SKM-1 (cell line): ENCODE results near the gene IL17RD.
"Not testable (repeated sequence)": the region's sequence is repeated elsewhere in the genome, so short reads cannot be mapped to it uniquely, and the experiment has no call there.

Source experiments
- DNase-seq: peaks from one replicate; lab custom pipeline; 2025; ENCODE audit not compliant: unreplicated experiment; lab: John Stamatoyannopoulos, UW

IL17RD gene

DNA sequence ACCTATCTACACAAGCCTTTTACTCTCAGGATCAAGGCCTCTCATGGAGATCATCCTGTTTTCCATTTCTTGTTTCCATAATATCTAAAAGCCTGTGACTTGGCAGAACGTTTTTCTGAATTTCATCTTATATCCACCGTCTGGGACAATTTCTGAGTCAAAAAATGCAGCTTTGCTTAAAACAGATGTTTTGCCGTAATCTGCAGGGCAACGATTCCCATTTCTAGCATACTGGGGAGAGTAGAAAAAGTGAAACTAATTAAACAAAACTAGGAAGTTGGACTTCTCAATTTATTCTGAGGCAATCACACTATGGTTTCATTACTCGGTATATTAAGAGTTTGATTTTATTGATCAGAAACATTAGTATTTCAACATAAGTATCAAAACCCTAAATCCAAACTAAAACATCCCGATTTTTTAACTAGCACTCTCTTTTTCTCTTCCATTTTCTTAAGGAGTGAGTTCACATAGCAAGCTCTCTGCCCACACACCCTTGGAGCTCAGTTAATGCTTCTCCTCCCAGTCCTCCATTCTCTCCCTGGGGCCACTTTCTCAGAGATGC, 71.1 kb downstream of the IL17RD start:
- no peak for DNase-seq

DNA sequence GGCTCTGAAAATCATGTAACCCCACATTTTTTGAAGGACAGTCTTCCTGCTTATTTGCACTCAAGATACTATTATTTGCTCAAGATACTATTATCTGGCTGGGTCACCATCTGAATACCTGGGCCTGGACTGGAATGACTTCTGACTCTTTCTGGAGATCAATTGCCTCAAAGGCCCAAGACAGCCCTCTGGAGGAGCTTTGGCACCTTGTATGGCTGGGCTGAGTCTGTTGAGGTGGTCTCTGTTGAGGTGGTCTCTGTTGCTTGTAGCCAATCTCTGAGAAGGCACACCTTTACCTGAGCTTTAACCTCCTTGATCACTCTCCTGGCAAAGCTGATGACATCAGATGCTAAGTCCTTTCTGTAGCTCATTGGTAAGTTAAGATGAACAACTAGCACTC, 71.7 kb downstream of the IL17RD start:
- no peak for DNase-seq

DNA sequence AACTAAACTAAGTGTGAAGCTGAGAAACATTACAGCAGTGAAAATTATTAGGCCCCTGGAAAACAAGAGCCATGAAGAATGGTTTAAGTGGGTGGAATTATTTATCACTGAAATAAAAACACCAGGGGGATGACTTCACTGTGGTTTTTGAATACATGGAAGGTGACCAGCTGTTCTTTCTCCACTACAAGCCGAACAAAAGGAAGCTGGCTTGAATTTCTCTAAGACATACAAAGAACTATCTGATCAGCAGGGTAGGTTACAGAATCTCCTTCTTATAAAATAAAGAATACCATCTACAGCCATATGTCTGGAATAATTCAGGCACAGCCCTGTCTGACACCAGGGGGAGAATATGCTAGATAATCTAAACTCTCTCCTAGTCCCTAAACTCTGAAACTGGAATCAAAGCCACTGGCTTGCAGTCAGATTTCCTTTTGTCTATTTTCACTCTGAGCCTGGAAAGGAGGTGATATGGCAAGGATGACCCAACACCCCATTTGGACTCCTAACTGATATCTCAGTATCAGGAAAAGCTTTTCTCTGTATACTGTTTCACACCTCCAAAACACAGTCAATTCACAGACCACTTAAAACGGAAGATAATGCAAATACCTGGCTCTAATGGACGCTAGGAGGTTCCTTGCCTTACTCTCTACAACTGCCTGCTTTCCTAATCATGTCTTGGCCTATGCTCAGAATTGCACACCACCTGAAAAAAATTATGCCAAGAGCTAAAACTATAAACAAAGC, 73.5 kb downstream of the IL17RD start:
- DNase-seq = no peak

DNA sequence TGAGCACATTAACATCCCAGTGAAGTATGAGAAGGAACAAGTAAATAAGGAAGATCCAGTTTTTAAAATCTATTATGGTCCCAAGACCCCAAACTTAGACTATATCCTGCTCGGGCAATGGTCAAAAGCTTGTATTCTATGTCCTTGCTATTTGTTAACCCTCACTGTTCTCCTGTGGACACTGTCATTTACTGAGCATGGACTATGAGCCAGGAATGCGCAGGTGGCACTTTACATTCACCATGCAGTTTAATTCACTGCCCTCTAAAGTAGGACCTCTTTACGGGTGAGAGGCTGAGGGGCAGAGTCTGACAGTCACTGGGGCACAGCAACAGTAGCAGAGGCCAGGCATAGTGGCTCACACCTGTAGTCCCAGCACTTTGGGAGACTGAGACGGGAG, 76.1 kb downstream of the IL17RD start:
- DNase-seq = no peak

DNA sequence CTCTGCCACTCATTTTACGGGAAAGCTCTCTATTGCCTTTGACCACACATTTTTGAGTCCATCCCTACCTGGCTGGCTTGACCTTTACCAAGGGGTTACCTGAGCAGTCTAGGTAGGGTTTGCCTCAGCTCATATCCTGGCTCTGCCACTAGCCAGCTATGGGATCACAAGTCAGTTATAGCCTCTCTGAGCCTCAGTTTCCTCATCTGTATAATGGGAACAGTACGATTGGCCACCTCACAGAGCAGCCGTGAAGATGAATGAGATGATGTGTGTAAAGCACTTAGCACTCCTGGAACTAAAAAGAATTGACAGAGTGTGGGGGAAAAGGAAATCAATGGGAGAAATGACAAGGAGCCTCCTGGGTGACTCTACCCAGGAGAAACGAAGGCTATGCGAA, 76.7 kb downstream of the IL17RD start:
- DNase-seq = no peak

DNA sequence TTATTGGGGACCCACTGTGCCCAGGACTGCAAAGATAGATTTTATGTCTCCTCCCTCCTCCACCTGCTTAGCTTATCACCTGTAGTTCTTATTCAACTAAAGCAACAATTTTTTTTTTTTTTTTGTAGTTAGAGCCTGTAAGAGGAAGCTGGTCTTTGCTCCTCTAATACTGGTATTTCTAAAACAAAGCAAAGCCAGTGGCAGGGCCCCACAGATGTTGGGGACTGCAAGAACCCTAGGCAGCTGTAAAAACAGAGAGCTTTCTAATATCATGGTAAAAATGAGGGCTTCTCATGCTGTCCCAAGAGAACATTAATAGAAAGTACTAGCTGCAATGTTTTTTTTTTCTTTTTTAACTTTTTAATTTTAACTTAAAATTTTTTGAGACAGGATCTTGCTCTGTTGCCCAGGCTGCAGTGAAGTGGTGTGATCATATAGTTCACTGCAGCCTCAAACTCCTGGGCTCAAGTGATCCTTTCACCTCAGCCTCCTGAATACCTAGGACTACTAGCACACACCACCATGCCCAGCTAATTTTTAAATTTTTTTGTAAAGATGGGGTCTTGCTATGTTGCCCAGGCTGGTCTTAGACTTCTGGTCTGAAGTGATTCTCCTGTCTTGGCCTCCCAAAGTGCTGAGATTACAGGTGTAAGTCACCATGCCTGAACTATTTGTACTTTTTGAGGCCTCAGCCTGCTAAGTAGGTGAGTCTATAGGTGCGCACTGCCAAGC, 77.6 kb downstream of the IL17RD start:
- no peak for DNase-seq

DNA sequence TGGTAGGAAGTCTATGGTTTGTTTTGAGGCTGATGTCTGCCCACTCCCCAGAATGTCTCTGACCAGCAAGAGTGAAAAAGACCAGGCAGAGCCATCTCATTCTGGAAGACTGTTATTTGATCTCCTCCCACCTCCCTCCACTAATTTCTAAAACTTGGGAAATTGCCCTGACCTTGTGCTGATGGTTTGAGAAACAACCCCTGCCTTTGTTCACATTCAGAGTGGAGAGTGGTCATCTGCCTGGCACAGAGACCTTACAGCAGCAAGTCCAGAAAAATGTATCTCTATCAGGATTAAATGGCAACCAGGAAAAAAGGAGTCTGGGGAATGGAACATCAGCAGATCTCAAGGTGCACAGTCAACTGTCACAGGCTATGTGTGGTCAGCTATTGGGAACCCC, 79.0 kb downstream of the IL17RD start:
- DNase-seq = no peak

DNA sequence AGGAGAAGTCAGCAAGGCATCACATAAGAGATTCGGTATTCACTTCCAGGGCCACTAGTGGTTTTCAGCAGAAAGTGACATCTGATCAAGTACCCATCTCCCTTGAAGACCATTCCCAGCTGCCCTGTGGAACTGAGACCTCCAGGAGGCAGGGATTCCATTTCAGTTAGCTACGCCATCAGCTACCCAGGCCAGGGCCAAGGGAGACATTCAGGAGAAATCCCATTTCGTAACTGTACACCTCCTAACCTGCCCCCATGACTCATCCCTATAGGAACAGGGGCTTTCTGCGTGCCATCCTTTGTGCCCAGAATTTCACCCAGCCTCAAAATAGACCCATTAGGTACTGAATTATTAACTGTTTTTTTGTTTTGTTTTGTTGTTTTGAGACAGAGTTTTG, 79.9 kb downstream of the IL17RD start:
- DNase-seq = no peak

DNA sequence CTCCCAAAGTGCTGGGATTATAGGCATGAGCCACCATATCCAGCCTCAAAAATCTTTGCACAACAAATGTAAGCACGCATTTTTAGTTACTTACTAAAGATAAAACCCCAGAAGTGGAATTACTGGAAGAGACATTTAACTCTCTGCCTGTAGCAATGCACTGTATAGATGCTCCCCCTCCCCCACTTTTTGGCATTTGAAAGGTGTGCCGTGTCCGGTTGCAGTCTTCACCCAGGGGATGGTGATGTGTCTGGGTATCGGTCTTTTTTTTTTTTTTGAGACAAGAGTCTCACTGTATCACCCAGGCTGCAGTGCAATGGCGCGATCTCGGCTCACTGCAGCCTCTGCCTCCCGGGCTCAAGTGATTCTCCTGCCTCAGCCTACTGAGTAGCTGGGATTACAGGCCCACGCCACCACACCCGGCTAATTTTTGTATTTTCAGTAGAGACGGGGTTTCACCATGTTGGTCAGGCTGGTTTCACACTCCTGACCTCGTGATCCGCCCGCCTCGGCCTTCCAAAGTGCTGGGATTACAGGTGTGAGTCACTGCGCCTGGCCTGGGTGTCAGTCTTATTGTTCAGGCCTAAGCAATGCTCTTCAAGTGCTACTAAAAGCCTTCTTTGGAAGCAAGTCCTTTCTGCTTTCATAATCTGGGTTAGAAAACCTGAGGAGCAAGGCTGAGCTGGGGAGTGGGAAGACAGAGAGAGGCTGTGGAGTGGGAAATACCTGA, 81.7 kb downstream of the IL17RD start:
- DNase-seq = not testable (repeated sequence)

DNA sequence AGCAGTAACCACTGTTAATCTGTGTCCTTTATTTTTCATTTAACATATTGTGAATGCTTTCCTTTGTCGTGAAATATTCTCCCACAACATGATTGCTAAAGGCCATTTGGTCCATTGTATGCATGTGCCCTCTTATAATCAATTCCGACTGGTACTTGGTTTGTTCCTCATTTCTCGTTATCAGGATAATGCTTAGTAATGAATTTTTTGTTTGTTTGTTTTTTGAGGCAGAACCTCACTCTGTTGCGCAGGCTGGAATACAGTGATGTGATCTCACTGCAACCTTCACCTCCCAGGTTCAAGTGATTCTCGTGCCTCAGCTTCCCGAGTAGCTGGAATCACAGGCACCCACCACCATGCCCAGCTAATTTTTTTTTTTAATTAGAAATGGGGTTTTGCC, 82.7 kb downstream of the IL17RD start:
- DNase-seq = no peak

DNA sequence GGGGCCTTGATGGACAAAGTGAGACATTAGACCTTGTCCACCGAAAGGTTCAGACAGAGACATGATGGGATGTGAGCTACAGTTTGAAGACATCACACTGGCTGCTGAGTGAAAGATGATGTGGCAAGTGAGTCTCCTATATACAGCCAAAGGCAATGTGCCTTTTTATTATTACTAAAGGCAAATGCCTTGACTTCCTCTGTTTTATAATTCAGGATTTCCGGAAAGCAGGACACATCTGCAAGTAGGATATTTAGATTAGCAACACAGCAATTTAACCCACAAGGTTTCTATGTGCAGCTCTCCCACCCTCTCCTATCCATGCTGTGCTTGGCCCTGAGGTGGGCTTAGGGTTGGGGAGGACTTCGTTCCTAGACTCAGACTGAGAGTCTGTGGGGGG, 84.0 kb downstream of the IL17RD start:
- DNase-seq = no peak

DNA sequence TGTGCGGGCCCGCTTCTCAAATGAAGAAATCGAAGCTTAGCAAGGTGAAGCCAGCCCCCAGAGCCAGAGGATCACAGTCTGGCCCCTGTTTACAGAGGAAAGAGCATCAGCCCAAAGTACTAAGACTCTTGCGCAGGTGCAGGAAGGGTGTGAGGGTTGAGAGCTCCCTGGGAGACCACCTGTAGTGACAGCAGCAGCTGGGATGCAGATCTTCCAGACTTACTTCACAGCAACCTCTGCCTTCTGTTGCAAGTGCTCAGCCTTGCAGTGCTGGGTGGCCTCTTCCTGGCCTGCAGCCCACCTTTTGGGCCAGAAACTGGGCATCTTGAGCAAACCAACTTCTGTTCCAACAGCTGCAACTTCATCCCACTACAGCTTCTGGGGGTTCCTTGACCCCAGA, 85.0 kb downstream of the IL17RD start:
- no peak for DNase-seq

DNA sequence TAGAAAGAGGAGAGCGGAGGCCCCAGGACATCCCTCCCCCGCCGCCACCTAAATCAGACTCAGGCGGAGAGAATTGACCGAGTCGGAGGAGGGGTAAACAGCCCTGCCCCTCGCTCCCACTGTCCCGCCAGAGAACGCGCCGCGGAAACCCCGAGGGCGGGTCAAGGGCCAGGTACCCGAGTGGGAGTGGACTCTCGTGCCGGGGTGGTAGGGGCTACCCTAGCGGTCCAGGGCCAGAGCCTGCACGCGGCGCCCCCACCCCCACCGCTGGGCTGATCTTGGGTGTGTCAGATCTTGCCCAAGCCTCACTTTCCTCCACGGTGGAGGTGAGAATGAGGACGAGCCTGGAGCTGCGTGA, 85.7 kb downstream of the IL17RD start:
- DNase-seq = no peak

DNA sequence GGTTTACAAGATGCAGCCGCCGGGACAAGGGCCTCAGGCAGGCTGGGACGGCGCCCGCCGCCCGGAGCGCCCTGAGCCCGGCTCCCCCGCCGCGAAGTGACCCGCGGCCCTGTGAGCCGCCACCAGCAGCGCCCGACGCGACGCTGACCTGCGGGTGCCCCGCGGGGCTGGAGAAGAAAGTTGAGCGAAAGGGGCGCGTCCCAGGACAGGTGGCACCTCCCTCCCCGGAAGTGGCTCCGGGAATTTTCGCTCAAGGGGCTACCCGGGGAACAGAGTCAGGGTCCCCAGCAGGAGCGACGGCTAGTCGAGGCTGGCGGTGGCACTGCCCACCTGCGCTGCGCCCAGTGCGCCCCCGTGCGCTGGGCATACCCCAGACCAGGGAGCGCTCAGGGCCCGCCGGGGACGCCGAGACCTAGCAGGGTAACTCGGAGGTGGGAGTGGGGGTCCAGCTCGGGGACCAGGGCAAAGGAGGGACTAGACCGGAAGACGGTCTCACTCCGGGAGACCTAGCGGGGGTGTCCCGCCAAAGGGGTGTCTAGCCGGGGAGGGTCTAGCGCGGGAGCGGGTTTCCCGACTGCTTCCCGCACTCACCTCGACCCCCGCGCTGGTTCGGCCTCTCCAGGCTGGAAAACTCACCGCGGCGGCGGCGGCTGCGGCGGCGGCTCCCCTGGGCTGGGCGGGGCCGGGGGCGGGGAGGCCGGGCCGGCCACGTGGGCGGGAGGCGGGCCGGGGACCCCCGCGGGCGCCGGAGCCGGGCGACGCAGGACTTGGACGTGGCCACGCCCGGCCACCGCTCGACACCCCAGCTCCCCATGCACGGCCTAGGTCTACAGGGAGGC, 86.3 kb downstream of the IL17RD start:
- DNase-seq = no peak

DNA sequence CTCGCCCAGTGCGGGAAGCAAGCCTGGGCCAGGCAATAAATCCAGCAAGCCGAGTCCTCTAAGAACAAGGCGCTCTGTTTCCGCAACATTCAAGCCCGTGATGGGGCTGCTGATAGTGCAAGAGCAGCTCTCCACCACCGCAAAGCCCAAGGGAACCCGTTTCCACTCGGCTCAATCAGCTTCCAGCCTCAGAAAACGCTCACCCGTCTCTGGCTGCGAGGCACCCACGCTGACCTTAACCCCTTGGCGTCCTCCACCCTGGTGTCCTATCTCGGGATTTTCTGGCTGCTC, 86.9 kb downstream of the IL17RD start:
- DNase-seq = no peak

DNA sequence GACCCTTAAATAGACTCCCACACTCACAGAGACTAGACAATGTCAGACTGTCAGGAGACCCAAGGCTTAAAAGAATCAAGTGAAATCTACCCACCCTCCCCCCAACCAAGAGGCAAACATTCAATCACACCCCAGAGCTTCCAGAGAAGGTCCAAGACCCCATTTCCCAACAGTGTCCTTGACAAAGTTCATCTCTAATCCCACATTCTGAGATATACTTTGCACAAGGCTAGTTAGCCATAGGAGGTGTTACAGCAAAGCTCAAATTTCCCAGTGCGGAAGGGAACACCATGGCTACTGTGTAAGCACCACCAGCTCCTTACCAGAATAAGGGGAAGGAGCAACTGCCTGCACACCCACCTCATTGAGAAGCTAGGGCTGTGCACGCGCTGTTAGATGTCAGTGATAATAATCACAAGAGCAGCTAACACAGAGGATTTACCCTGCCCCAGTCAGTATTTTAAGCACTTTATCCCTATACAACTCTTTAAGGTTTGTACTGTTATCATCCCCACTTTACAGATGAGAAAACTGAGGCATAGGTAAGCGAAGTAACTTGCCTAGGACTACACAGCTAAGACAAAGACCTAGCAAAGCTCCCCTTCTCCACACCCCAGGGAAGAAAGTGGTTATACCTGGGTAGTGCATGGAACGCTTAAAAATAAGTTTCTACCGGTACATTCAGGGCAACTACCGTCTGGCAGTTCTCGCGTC, 87.4 kb downstream of the IL17RD start:
- DNase-seq = no peak

DNA sequence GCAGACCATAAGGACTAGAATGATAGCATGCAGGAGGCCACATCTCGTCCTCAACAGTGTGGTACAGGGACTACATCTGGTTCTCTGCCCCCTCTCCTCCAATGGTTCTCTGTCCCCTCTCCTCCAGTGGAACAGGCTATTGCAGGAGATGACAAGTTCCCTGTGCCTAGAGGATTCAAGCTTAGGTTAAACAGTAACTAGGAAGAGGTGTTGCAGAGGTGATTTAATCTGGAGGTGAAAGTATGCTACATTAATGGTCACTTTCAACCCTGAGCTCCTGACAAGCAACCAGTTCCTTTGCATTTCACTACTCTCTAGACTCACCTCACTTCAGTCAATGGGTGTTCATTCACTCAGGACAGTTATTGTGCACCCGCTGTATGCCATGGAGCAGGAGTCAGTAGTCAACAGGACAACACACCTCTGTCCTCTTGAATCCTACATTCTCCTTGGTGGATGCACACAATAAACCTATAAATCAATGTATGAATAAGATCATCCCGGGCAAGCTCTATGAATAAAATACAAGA, 88.7 kb downstream of the IL17RD start:
- DNase-seq = no peak

DNA sequence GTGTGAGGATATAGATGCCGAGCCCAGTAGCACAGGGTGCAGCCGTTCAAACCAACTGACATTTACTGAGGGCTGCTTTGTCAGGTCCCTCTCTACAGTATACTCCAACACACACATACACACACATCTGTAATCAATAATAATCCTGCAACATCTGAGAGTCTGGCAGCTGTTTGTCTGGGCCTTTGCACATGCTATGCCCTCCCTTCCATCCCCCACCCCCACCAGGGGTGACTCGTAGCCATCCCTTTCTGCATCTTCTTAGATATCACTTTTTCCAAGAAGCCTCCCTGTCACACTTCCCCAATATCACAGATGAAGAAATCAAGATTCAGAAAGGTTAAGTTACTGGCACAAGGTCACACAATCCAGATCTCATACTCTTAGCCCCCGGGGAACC, 91.0 kb downstream of the IL17RD start:
- DNase-seq = no peak

DNA sequence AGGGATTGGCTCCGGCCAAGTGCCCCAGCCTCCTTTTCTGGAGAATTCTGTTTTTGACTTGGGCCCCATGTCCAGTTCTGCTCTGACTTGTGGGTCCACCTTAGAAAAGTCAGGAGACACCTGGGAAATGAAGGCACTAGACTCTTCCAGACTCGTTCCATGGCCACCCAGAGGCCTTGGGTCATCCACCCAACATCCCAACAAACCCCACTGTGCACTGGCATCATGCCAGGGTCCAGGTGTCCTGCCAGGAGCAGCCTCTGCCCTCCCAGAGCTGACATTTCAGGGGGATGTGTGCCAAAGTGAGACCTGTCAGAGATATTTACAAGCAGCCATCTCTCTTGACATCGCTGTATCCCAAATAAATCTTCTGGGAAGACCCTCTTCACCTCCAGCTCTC, 91.5 kb downstream of the IL17RD start:
- no peak for DNase-seq

DNA sequence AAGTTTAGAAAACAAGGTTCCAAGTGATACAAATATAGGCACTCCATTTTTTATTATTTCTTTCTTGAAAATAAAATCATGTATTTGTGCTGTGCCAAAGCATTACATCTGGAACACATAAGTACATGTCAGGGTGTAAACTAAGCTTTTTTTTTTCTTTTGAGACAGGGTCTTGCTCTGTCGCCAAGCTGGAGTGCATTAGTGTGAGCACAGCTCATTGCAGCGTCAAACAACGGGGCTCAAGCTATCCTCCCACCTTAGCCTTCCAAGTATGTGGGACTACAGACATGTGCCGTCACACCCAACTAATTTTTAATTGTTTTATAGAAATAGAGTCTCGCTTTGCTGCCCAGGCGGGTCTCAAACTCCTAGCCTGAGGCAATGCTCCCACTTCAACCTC, 95.7 kb downstream of the IL17RD start:
- DNase-seq = no peak
